ENCODE results near the gene PAN2. TPM values are rescaled to one million over a fixed set of nuclear protein-coding genes. Genes with fewer than 3 reads are reported as not detected.
"Not testable (repeated sequence)": the region's sequence is repeated elsewhere in the genome, so short reads cannot be mapped to it uniquely, and the experiment has no call there.

PAN2 gene
- total RNA-seq, 1 experiment from 2014 or later, result 15.3 TPM

DNA sequence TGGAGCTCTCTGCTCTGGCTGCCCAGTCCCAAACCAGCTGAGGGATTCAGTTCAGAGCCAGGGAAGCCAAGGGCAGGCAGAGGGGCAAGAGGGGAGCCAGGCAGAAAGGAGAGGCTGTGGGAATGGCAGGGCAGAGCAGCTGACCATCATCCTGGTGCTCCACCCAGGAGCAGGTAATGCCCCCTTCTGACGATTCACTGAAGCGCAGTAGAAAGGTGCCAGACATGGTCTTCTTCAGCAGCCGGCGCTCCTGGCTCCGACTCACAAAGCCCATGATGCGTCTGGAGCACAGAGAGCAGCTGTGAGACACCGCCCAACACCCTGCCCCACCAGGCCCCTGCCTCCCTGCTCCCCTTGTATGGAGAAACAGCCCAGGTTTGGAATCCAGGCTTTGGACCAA lies 12.9 kb upstream of the PAN2 start:
- H3K9ac ChIP-seq (ENCODE audit: low read length), result no peak overlapping the region
- DNase-seq, result no peak
- H2AFZ ChIP-seq (ENCODE audit: low read length), result no peak overlapping the region
- intact Hi-C loops (cut with micrococcal nuclease), result no loop called here
- TF ChIP-seq EZH2phosphoT487 (IDR thresholded peaks at IDR 0.05; ENCODE audit: borderline replicate concordance, low read length) (no peak), EZH2 (IDR thresholded peaks at IDR 0.05; ENCODE audit: low read length, unreplicated experiment) (no peak)
- TF ChIP-seq, protein P1, sequence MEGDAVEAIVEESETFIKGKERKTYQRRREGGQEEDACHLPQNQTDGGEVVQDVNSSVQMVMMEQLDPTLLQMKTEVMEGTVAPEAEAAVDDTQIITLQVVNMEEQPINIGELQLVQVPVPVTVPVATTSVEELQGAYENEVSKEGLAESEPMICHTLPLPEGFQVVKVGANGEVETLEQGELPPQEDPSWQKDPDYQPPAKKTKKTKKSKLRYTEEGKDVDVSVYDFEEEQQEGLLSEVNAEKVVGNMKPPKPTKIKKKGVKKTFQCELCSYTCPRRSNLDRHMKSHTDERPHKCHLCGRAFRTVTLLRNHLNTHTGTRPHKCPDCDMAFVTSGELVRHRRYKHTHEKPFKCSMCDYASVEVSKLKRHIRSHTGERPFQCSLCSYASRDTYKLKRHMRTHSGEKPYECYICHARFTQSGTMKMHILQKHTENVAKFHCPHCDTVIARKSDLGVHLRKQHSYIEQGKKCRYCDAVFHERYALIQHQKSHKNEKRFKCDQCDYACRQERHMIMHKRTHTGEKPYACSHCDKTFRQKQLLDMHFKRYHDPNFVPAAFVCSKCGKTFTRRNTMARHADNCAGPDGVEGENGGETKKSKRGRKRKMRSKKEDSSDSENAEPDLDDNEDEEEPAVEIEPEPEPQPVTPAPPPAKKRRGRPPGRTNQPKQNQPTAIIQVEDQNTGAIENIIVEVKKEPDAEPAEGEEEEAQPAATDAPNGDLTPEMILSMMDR (conservative IDR thresholded peaks at IDR 0.05; ENCODE audit: low read depth, low read length), result no peak
- peaks cover 4% of the 10 kb centered on the region for H3F3A ChIP-seq (ENCODE audit: low read length, unreplicated experiment)
- POLR2A ChIA-PET (ENCODE audit: unreplicated experiment), result no interaction called here
- no peaks in the 10 kb centered on the region for H3K79me2 ChIP-seq (ENCODE audit: low read length)
- H3K27ac ChIP-seq (ENCODE audit: low read length), result no peak overlapping the region
- no peak overlapping the region for H3K4me2 ChIP-seq (ENCODE audit: low read length)
- no peak overlapping the region for H3K4me3 ChIP-seq (ENCODE audit: low read length)
- CTCF ChIA-PET, result no interaction called here
- peaks cover 18% of the 10 kb centered on the region for H3K4me1 ChIP-seq (ENCODE audit: insufficient read depth, low read length)
- ATAC-seq, result no peak
- no peaks in the 10 kb centered on the region for H3K9me3 ChIP-seq (ENCODE audit: low read length)
- no peaks in the 10 kb centered on the region for H3K9me2 ChIP-seq (replicated peaks; ENCODE audit: low read length)
- H4K20me1 ChIP-seq (ENCODE audit: low read length), result no peaks in the 10 kb centered on the region
- no peaks in the 10 kb centered on the region for H3K27me3 ChIP-seq (ENCODE audit: low read length)
- no TSS peak for BruUV-seq (replicated peaks)
- H3K36me3 ChIP-seq (ENCODE audit: low read depth, low read length), result peaks cover 32% of the 10 kb centered on the region; the same call in 1 of the 2 replicates

- peaks cover 15% of the 10 kb centered on the region; the same call in 1 of the 2 replicates for H3K36me3 ChIP-seq (ENCODE audit: low read depth, low read length)
- H3K9me3 ChIP-seq (ENCODE audit: low read length); H3K4me3 ChIP-seq (ENCODE audit: low read length); H3K9ac ChIP-seq (ENCODE audit: low read length); POLR2A ChIA-PET (ENCODE audit: unreplicated experiment); H3K27me3 ChIP-seq (ENCODE audit: low read length); H3K9me2 ChIP-seq (replicated peaks; ENCODE audit: low read length); ATAC-seq; intact Hi-C loops (cut with micrococcal nuclease); H2AFZ ChIP-seq (ENCODE audit: low read length); H3K79me2 ChIP-seq (ENCODE audit: low read length); H3K27ac ChIP-seq (ENCODE audit: low read length); DNase-seq; H3F3A ChIP-seq (ENCODE audit: low read length, unreplicated experiment); H3K4me2 ChIP-seq (ENCODE audit: low read length); CTCF ChIA-PET; H4K20me1 ChIP-seq (ENCODE audit: low read length); BruUV-seq (replicated peaks): not testable (repeated sequence)
- H3K4me1 ChIP-seq (ENCODE audit: insufficient read depth, low read length), result peaks cover 22% of the 10 kb centered on the region
These were observed 8.5 kb upstream of the PAN2 start for GRCh38 chr12:56342290-56342689.

- no TSS peak for BruUV-seq (replicated peaks)
- intact Hi-C loops (cut with micrococcal nuclease), result no loop called here
- POLR2A ChIA-PET (ENCODE audit: unreplicated experiment), result no interaction called here
These were observed 7.8 kb upstream of the PAN2 start for GRCh38 chr12:56341616-56342015.

More at GRCh38 chr12:56341616-56342015, 7.8 kb upstream of the PAN2 start:
- no peaks in the 10 kb centered on the region for H3K79me2 ChIP-seq (ENCODE audit: low read length)
- peaks cover 15% of the 10 kb centered on the region; the same call in 1 of the 2 replicates for H3K36me3 ChIP-seq (ENCODE audit: low read depth, low read length)
- no peaks in the 10 kb centered on the region for H3K9me2 ChIP-seq (replicated peaks; ENCODE audit: low read length)
- H3K9me3 ChIP-seq (ENCODE audit: low read length), result no peaks in the 10 kb centered on the region
- H3K27ac ChIP-seq (ENCODE audit: low read length), result no peak overlapping the region
- no peaks in the 10 kb centered on the region for H3F3A ChIP-seq (ENCODE audit: low read length, unreplicated experiment)
- DNase-seq (no peak), ATAC-seq (no peak)
- TF ChIP-seq EZH2 (IDR thresholded peaks at IDR 0.05; ENCODE audit: low read length, unreplicated experiment) (no peak), EZH2phosphoT487 (IDR thresholded peaks at IDR 0.05; ENCODE audit: borderline replicate concordance, low read length) (no peak)
- TF ChIP-seq, protein P1 (conservative IDR thresholded peaks at IDR 0.05; ENCODE audit: low read depth, low read length), result no peak
- CTCF ChIA-PET, result no interaction called here
- H3K4me1 ChIP-seq (ENCODE audit: insufficient read depth, low read length), result peaks cover 22% of the 10 kb centered on the region
- H3K4me2 ChIP-seq (ENCODE audit: low read length), result no peak overlapping the region
- H4K20me1 ChIP-seq (ENCODE audit: low read length), result no peaks in the 10 kb centered on the region
- H3K9ac ChIP-seq (ENCODE audit: low read length), result no peak overlapping the region
- H3K27me3 ChIP-seq (ENCODE audit: low read length), result no peaks in the 10 kb centered on the region
- no peak overlapping the region for H2AFZ ChIP-seq (ENCODE audit: low read length)
- no peak overlapping the region for H3K4me3 ChIP-seq (ENCODE audit: low read length)

Measured in PC-3 (cell line).